Endothelial cell of umbilical vein (primary cell): ENCODE measurements around the gene CLTB. TPM values are rescaled to one million over a fixed set of nuclear protein-coding genes. Genes with fewer than 3 reads are reported as not detected.
A peak's percentile ranks its signal among the peaks of the same experiment; 100 is the strongest.

ENCODE experiments used
- BruUV-seq: library from RNA; stranded (reverse); fragments of 400-500 nt; replicated peaks from 2 replicates; lab custom pipeline; 2021; lab: Mats Ljungman, UMichigan
- CTCF ChIA-PET: fragments of 300-600, 350-600 bp; sonication (Branson Sonifier 250); formaldehyde crosslinking; loops from one replicate; lab custom pipeline; 2021; ENCODE audit warnings: antibody characterized with exemption, inconsistent platforms; lab: Charles Lee
- POLR2A ChIA-PET: fragments of 300-600, 350-600 bp; sonication (Branson Sonifier 250); formaldehyde crosslinking; loops from one replicate; lab custom pipeline; 2021; ENCODE audit warnings: antibody characterized with exemption, inconsistent platforms; lab: Charles Lee
- DNase-seq: peaks from one replicate; pipeline ENCODE4 v3.0.0-alpha.2; 2011; ENCODE audit warnings: low read depth, low spot score
- FAIRE-seq: peaks from 2 replicates; lab custom pipeline; 2011; peaks lifted over from hg19 to GRCh38; lab: Jason Lieb, UNC
- H2AFZ ChIP-seq: 2 replicates; pipeline ENCODE4 v1.6.0; 2012; ENCODE audit warnings: low read depth, low read length, control low read depth, inconsistent platforms
- H3K27ac ChIP-seq: 2 replicates; pipeline ENCODE4 v1.5.1; 2011; ENCODE audit warnings: low read depth, mild to moderate bottlenecking, control low read depth, low read length, moderate library complexity; ENCODE audit not compliant: insufficient read depth
- H3K27me3 ChIP-seq, 2 experiments: 2 replicates each; pipeline versions ENCODE4 v1.6.0 to v1.6.1; 2011; ENCODE audit warnings: low read length in 2 of 2, mixed read lengths in 1 of 2; ENCODE audit not compliant: control insufficient read depth in 2 of 2, insufficient read depth in 2 of 2
- H3K36me3 ChIP-seq, 2 experiments: 2 replicates in 1 of 2; 3 replicates in 1 of 2; pipeline ENCODE4 v1.5.1; 2011; ENCODE audit warnings: low read length in 2 of 2, mild to moderate bottlenecking in 1 of 2, moderate library complexity in 1 of 2; ENCODE audit not compliant: control insufficient read depth in 2 of 2, insufficient read depth in 2 of 2; ENCODE audit errors: extremely low read depth in 1 of 2
- H3K4me1 ChIP-seq: 3 replicates; pipeline ENCODE4 v1.5.1; 2011; ENCODE audit warnings: mild to moderate bottlenecking, low read length; ENCODE audit not compliant: control insufficient read depth, insufficient read depth; ENCODE audit errors: extremely low read depth
- H3K4me2 ChIP-seq: 2 replicates; pipeline ENCODE4 v1.6.1; 2011; ENCODE audit warnings: low read length, control low read depth, mixed read lengths; ENCODE audit not compliant: insufficient read depth
- H3K4me3 ChIP-seq, 3 experiments: fragments of 200-600 bp in 1 of 3; sonication (generic), shearing (Covaris generic) in 1 of 3; replicated peaks in 1 of 3; 2 replicates each; pipeline ENCODE4 v1.5.1; 2011 to 2016; ENCODE audit warnings: control low read depth in 3 of 3, low read length in 3 of 3, mild to moderate bottlenecking in 2 of 3, inconsistent platforms in 1 of 3, low read depth in 1 of 3, moderate library complexity in 1 of 3; ENCODE audit not compliant: insufficient read depth in 1 of 3
- H3K79me2 ChIP-seq: 2 replicates; pipeline ENCODE4 v1.6.0; 2012; ENCODE audit warnings: low read length, inconsistent platforms; ENCODE audit not compliant: control insufficient read depth, insufficient read depth
- H3K9ac ChIP-seq: replicated peaks from 2 replicates; pipeline ENCODE3; 2011; ENCODE audit warnings: low read length, control low read depth; ENCODE audit not compliant: insufficient read depth; ENCODE audit errors: extremely low read depth
- H3K9me1 ChIP-seq: replicated peaks from 3 replicates; pipeline ENCODE4 v1.6.0; 2011; ENCODE audit warnings: mild to moderate bottlenecking, low read length; ENCODE audit not compliant: control insufficient read depth, insufficient read depth; ENCODE audit errors: extremely low read depth
- H3K9me3 ChIP-seq: replicated peaks from 2 replicates; pipeline ENCODE4 v1.5.1; 2012; ENCODE audit warnings: low read length, inconsistent platforms; ENCODE audit not compliant: control insufficient read depth, insufficient read depth
- H4K20me1 ChIP-seq: replicated peaks from 2 replicates; pipeline ENCODE3; 2011; ENCODE audit warnings: mild to moderate bottlenecking, low read length; ENCODE audit not compliant: control insufficient read depth, insufficient read depth; ENCODE audit errors: extremely low read depth
- EZH2 ChIP-seq: IDR thresholded peaks from 2 replicates; pipeline ENCODE4 v1.6.1; 2012; ENCODE audit warnings: borderline replicate concordance, low read depth, mild to moderate bottlenecking, moderate library complexity, low read length, inconsistent platforms; ENCODE audit not compliant: severe bottlenecking
- FOS ChIP-seq: IDR thresholded peaks from 2 replicates; pipeline ENCODE4 v1.6.1; 2011; ENCODE audit warnings: mild to moderate bottlenecking, low read length, moderate library complexity, borderline replicate concordance; ENCODE audit not compliant: insufficient read depth
- GATA2 ChIP-seq: IDR thresholded peaks from 2 replicates; pipeline ENCODE4 v1.7.0; 2011; ENCODE audit warnings: low read depth, mild to moderate bottlenecking, moderate library complexity, mixed read lengths, low read length; ENCODE audit not compliant: insufficient read length, insufficient read depth
- JUN ChIP-seq: IDR thresholded peaks from 2 replicates; pipeline ENCODE4 v1.6.1; 2011; ENCODE audit warnings: borderline replicate concordance, low read depth; ENCODE audit not compliant: insufficient read length, insufficient read depth
- MAX ChIP-seq: IDR thresholded peaks from 2 replicates; pipeline ENCODE4 v1.6.1; 2011; ENCODE audit not compliant: insufficient read depth, insufficient read length
- MYC ChIP-seq: IDR thresholded peaks from one replicate; pipeline ENCODE4 v1.6.1; 2011; ENCODE audit warnings: mild to moderate bottlenecking, low read depth, low read length
- POLR2A ChIP-seq: IDR thresholded peaks from 2 replicates; pipeline ENCODE4 v1.6.1; 2012; ENCODE audit warnings: low read depth, mild to moderate bottlenecking, control low read depth, low read length
- POLR2AphosphoS5 ChIP-seq: IDR thresholded peaks from 2 replicates; pipeline ENCODE4 v1.6.1; 2012; ENCODE audit warnings: low read depth, mild to moderate bottlenecking, control low read depth, low read length, moderate library complexity; ENCODE audit not compliant: insufficient read depth
- dilution Hi-C: fragments of 300-500 bp; cut with MboI; formaldehyde crosslinking; loops from one replicate; pipeline ENCODE4 v1.15.0; 2019; ENCODE audit warnings: low sequenced_read_pairs; ENCODE audit not compliant: extremely low pct_ligation_motif_present
- intact Hi-C: fragments of 100-400 bp; cut with micrococcal nuclease; formaldehyde crosslinking; loops from one replicate; pipeline ENCODE4 v1.10.0; 2022
- polyA plus RNA-seq, 4 experiments: library from polyadenylated mRNA; depleted of rRNA in 3 of 4; stranded (reverse) in 3 of 4; unstranded in 1 of 4; fragments of >200 nt; gene quantifications; 2 replicates each; pipeline versions ENCODE4 v1.2.1 to v1.2.3, GENCODE V29; 2011 to 2012; ENCODE audit warnings: missing spikeins in 1 of 4
- total RNA-seq: library from RNA; stranded (reverse); gene quantifications from 2 replicates; pipeline ENCODE4 v1.2.3, GENCODE V29; 2021
- TF ChIP-seq, protein P1 (sequence below), 2 donors: IDR thresholded peaks; 1 replicate in 1 of 2; 2 replicates in 1 of 2; pipeline ENCODE4 v1.5.1; 2011; ENCODE audit warnings: low read length in 2 of 2, mild to moderate bottlenecking in 2 of 2, moderate library complexity in 2 of 2, control low read depth in 1 of 2, inconsistent platforms in 1 of 2, low read depth in 1 of 2; ENCODE audit not compliant: insufficient read depth in 1 of 2; ENCODE audit errors: extremely low read depth in 1 of 2

CLTB gene
- total and polyA plus RNA-seq, 2 donors (not counting 3 experiments of a cell fraction or from before 2014, with no cell fraction given): 73.2 to 111 TPM

GRCh38 chr5:176388444-176389134, 27.8 kb downstream of the CLTB start, which contains the start of the genes HIGD2A and NOP16:
Gene HIGD2A, plus strand, starts transcription at chr5:176388751. Its CDS starts 69 bp downstream, at chr5:176388820.
Gene NOP16, minus strand, starts transcription at chr5:176388598. Its CDS starts 59 bp downstream, at chr5:176388539.
- Histone ChIP-seq H3K27me3 (no peaks in the 10 kb centered on the region), H3K79me2 (peaks cover 34% of the 10 kb centered on the region), H3K36me3 (peaks cover 9 to 18% of the 10 kb centered on the region in 2 experiments), H4K20me1 (no peaks in the 10 kb centered on the region), H3K9ac (peak within 1 kb of the TSS; percentile 89), H3K9me1 (no peaks in the 10 kb centered on the region), H2AFZ (peak within 1 kb of the TSS; percentile 85), H3K9me3 (no peaks in the 10 kb centered on the region), H3K4me3 (peak within 1 kb of the TSS; percentile 64 to 85 (median 65)), H3K27ac (peak within 1 kb of the TSS; percentile 79), H3K4me2 (peak within 1 kb of the TSS; percentile 91), H3K4me1 (peaks cover 14% of the 10 kb centered on the region)
- FAIRE-seq: peak; percentile 99
- POLR2A ChIA-PET: interaction anchor here (0.8 kb wide), 2 partner anchors 20 to 149 kb away, joined by 3 to 4 read pairs; no protein-coding TSS in a partner anchor
- TF ChIP-seq POLR2AphosphoS5: peak; percentile 50
- no peak for TF ChIP-seq JUN
- TF ChIP-seq MAX: peak; percentile 97
- no peak for TF ChIP-seq EZH2
- TF ChIP-seq, protein P1, sequence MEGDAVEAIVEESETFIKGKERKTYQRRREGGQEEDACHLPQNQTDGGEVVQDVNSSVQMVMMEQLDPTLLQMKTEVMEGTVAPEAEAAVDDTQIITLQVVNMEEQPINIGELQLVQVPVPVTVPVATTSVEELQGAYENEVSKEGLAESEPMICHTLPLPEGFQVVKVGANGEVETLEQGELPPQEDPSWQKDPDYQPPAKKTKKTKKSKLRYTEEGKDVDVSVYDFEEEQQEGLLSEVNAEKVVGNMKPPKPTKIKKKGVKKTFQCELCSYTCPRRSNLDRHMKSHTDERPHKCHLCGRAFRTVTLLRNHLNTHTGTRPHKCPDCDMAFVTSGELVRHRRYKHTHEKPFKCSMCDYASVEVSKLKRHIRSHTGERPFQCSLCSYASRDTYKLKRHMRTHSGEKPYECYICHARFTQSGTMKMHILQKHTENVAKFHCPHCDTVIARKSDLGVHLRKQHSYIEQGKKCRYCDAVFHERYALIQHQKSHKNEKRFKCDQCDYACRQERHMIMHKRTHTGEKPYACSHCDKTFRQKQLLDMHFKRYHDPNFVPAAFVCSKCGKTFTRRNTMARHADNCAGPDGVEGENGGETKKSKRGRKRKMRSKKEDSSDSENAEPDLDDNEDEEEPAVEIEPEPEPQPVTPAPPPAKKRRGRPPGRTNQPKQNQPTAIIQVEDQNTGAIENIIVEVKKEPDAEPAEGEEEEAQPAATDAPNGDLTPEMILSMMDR (IDR thresholded peaks at IDR 0.05; ENCODE audit: extremely low read depth in 1 of 2, insufficient read depth in 1 of 2, low read depth in 1 of 2, low read length in 2 of 2): no peak
- TF ChIP-seq POLR2A: peak; percentile 74
- no peak for TF ChIP-seq GATA2
- no peak for TF ChIP-seq FOS
- TF ChIP-seq MYC: peak; percentile 100
- no TSS peak for BruUV-seq
- CTCF ChIA-PET: interaction anchor here (0.8 to 1.5 kb wide), 2 partner anchors 27 to 154 kb away, joined by 3 to 4 read pairs; no protein-coding TSS in a partner anchor
- intact Hi-C loops (loop anchor here (1.0 to 10.0 kb wide), 8 partner anchors 23 to 1206 kb away; partner anchors contain the start of genes ARL10, CLTB, FAF2 and KIAA1191), dilution Hi-C loops (no loop called here)
- DNase-seq: peak; percentile 98
